Measurements from ENCODE around the gene PKD1.
"Not testable (repeated sequence)": the region's sequence is repeated elsewhere in the genome, so short reads cannot be mapped to it uniquely, and the experiment has no call there.

The PKD1 gene

GRCh38 chr16:2122934-2123683 lies 12.6 kb downstream of the PKD1 start:
- DNase-seq, result not testable (repeated sequence)

- no peak for DNase-seq
These were observed 13.3 kb downstream of the PKD1 start for GRCh38 chr16:2122429-2122828.

DNA sequence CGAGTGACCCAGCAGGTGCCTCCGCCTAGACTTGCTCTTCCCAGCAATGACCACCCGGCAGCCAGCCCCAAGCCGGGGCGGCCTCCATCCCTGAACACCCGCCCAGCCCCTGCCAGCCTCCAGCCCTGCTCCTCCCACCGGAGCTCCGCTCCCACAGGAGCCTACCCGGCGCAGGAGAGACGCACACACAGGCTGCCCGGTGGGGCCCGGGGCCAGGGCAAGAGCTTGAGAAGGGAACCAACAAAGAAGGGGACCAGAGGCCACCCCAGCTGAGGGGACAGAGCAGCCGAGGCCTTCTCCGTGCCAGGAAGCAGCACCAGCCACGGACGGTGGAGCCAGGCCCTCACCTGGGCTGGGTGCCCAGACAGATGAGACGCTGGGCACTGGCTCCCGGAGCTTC lies 13.8 kb downstream of the PKD1 start:
- DNase-seq, result no peak

GRCh38 chr16:2121325-2121724 lies 14.4 kb downstream of the PKD1 start:
- peak; percentile 39 to 43 for DNase-seq

GRCh38 chr16:2117960-2118722 lies 17.6 kb downstream of the PKD1 start:
- DNase-seq, result not testable (repeated sequence)

- DNase-seq, result not testable (repeated sequence)
These were observed 18.4 kb downstream of the PKD1 start for GRCh38 chr16:2117341-2117740.

- DNase-seq, result not testable (repeated sequence)
These were observed 19.3 kb downstream of the PKD1 start for GRCh38 chr16:2116428-2116827.

DNA sequence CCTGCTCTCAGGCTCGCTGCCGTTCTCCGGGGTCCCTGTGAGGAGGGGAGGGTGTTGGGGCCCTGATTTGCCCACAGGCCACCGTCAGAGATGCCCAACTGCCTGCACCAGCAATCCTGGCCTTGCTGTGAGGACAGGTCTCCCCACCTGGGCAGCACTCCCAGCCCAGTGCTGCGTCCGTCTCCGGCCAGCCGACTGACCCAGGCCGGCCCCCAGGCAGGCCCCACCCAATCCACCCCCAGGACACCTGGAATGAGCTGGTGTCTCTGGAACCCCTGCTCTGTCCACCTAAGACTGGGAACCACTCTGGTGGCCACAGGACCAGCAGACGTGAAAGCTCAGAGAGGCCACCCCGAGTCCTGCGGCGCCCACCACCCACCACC lies 20.1 kb downstream of the PKD1 start:
- DNase-seq, result no peak

DNA sequence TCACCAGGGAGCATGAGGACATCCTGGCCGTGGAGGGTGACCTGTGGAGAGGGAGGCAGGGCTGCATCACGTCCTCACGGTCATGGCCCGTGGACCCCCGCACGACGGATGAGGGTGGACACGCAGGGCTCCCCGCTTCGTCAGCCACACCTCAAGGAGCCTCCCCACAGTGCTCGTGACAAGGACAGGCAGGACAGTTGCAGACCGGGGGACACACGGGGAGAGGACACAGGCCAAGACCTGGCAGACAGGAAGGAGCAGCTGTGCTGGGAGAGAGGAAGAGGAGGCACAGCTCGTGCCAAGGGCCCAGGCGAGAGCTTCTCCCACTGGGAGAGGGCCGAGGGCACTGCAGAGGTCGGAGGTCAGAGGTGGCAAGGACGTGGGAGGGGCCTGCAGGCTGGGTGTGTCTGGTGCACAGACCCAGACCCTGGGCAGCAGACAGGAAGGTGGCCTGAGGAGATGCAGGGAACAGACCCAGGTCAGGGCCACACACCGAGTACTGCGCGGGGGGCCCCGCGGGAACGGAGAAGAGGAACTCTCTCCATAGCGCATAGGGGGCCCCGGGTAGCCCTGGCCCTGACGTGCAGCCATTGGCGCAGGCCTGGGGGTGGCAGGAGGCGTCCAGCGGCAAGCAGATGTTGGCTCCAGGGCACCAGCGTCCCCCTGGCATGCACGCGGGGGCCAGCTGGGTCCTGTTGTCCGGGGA lies 20.7 kb downstream of the PKD1 start:
- DNase-seq, result not testable (repeated sequence)

- DNase-seq, result not testable (repeated sequence)
These were observed 21.5 kb downstream of the PKD1 start for GRCh38 chr16:2114225-2114624.

DNA sequence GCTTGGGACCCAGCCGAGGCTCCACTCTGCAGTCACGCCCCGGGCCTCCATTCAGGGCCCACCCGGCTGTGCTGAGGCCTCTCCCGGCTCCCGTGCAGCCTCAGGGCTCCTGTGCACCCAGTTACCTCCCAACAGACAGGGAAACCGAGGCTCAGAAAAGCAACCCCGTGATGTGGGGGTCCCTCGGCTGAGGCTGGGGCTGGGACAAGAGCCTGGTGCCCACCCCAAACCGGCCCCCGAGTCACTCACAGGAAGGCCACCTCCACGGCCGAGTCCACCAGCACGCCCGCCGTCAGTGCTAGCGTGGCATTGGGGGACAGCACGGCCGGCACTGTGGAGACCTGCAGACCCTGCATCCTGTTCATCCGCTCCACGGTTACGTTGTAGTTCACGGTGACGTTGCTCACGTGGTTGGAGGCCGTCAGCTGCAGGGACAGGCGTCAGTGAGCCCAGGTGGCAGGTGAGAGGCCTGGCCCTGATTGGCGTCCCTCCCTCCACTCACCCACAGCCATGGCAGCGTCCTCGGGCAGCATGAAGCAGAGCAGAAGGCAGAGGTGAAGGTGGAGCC lies 23.1 kb downstream of the PKD1 start:
- DNase-seq, result not testable (repeated sequence)

- not testable (repeated sequence) for DNase-seq
These were observed 24.0 kb downstream of the PKD1 start for GRCh38 chr16:2111412-2112335.

DNA sequence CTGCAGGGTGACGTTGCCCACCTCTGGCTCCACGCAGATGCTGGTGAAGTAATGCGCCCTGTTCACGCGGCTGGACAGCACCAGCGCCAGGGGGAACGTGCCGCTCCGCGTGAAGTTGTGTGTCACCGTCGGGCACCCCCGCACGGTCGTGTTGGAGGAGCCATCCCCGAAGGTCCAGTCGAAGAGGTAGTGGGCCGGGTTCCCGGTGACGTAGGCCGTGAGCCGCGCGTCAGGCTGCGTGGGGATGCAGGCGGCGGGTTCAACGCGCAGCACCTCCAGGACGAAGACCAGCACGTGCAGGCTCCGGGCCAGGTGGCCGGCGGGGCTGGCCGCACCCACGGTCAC lies 24.7 kb downstream of the PKD1 start:
- not testable (repeated sequence) for DNase-seq

GRCh38 chr16:2110332-2111008 lies 25.2 kb downstream of the PKD1 start:
- not testable (repeated sequence) for DNase-seq

- DNase-seq, result not testable (repeated sequence)
These were observed 25.8 kb downstream of the PKD1 start for GRCh38 chr16:2109872-2110271.

- DNase-seq, result not testable (repeated sequence)
These were observed 26.5 kb downstream of the PKD1 start for GRCh38 chr16:2109271-2109580.

DNA sequence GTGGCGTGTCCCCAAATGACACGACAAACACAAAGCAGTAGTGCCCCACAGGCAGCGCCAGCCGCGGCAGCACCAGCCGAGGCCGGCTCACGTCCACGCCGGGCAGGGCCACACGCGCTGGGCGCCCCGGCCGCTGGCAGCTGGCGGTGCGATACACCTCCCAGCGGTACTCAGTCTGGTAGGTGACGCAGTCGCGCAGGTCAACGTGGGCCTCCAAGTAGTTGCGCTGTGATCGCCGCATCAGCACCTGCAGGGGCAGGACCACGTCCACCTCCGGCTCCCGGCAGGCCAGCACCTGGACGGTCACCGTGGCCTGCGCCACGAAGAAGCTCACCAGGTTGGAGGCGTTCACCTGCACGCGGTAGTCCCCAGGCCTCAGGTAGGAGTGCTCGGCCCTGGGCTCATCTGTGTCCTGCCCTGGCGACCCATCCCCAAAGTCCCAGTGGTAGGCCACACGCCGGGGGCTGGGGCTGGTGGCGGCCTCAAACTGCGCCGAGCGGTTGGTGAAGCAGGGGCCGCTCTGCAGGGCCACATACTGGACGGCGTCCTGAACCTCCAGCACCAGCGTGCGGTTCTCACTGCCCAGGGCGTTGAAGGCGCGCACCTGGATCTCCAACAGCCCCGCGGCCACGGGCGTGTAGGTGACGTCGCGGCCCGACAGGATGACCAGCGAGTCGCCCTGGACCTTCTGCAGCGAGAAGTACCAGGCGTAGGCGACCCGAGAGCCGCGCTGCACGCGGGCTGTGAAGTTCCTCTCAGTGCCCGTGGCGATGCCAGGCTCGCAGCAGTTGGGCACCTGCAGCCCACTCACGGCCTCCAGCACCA lies 27.0 kb downstream of the PKD1 start:
- DNase-seq, result not testable (repeated sequence)

DNA sequence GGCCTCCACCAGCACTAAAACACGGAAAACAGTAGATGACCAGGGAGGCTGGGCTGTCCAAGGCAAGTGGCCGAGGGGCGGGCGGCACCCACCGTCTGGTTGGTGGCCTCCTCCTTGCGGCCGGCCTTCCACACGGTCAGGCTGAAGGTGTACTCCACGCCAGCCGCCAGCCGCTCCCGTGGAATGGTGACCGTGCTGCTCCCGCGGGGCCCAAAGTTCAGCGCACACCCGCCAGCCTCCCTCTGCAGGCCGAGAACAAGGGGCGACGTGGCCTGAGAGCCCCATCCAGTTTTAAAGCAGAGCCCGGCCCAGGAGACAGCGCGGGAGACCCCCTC lies 27.9 kb downstream of the PKD1 start:
- not testable (repeated sequence) for DNase-seq

GRCh38 chr16:2107121-2107790 lies 28.4 kb downstream of the PKD1 start:
- not testable (repeated sequence) for DNase-seq

DNA sequence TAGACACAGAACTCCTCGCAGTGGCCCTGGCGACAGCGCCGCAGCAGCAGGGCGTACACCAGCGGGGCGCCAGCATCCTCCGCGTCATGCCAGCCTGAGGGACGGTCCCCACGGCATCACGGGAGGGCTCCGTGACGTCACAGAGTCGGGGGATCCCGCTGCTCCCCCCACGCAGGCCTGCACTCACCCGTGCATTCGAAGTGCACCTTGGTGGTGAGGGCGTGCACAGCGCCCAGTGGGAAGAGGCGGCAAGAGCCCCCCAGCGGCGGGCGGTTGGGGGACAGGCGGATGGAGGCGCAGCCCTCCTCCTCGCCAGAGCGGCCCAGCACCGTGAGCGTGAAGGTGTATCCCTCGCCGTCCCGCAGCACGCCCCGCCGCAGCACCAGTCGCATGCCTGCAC lies 29.5 kb downstream of the PKD1 start:
- DNase-seq, result not testable (repeated sequence)
